ENCODE results near the gene CH25H. TPM values are rescaled to one million over a fixed set of nuclear protein-coding genes. Genes with fewer than 3 reads are reported as not detected.

The CH25H gene
- total and polyA plus RNA-seq, 10 of the 15 experiments (the other 5 are each of a cell fraction or from before 2014, with no cell fraction given), result not detected

DNA sequence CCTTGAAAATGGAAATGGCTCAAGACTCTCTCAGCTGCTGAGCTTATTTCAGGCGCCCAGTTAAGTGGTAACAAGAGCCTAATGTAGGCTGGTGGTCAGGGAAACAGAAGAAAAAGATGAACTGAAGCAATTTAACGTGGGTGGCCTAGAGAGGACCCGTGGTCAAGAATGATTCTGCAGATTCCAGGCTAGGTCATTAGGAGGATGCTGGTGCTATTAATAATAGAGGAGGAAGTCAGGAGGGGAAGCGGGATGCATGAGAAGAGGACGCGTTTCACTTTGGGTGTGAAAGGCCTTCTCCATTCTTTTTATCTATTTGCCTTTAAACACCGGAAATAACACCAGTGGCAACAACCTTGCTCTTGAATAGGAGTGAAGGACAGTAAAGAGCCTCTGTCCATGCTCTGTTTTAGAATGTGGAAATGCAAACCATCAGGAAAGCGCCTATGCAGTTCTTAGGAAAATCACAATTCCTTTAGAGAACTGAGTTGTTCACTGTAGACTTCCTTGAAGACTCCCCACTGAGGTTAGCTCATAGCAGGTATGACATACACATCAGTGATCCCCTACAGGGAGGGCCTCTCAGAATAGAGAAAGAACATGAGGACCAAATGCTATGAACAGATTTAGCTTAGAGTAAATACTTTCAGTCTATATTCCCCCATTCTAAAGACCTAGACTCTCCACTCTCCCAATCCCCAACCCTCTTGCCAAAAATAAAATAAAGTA is 35.9 kb upstream of the CH25H start:
- H3K27ac ChIP-seq (ENCODE audit: control insufficient read depth, insufficient read depth), result peak overlapping the region; percentile 62
- no peaks in the 10 kb centered on the region for H3K79me2 ChIP-seq (ENCODE audit: control insufficient read depth, insufficient read depth, low read length)
- H2AFZ ChIP-seq (ENCODE audit: control insufficient read depth, low read depth, low read length), result no peak overlapping the region
- no TSS peak for BruUV-seq (replicated peaks)
- peak overlapping the region; percentile 41; the same call in 1 of the 2 replicates for H3K4me3 ChIP-seq
- peaks cover 0 to 5% of the 10 kb centered on the region in 2 experiments; a peak in 1 of 4 replicates for H3K36me3 ChIP-seq (ENCODE audit: control insufficient read depth in 2 of 2, insufficient read depth in 2 of 2, low read length in 1 of 2)
- H3K4me2 ChIP-seq (ENCODE audit: control insufficient read depth, insufficient read depth), result peak overlapping the region; percentile 75
- in situ Hi-C loops (cut with MboI) (no loop called here), intact Hi-C loops (cut with micrococcal nuclease; ENCODE audit: unreplicated experiment) (no loop called here)
- FAIRE-seq (no peak), DNase-seq (ENCODE audit: low read depth, low spot score) (no peak), ATAC-seq (peak; percentile 63)
- RAD21 ChIA-PET (ENCODE audit: unreplicated experiment), result interaction anchor here (0.5 to 3.0 kb wide), 12 partner anchors 8 to 313 kb away, joined by 3 to 18 read pairs (median 4); partner anchors contain the start of genes FAS and LIPA
- H3K9ac ChIP-seq (ENCODE audit: control insufficient read depth, insufficient read depth, low read length), result no peak overlapping the region
- SMC1A ChIA-PET (ENCODE audit: uncharacterized antibody, unreplicated experiment), result interaction anchor here (0.5 to 5.2 kb wide), 12 partner anchors 8 to 660 kb away, joined by 3 to 46 read pairs (median 3); partner anchors contain the start of genes IFIT1 and RNLS
- H3K9me3 ChIP-seq (replicated peaks; ENCODE audit: control insufficient read depth, insufficient read depth, low read length), result no peaks in the 10 kb centered on the region
- CTCF ChIA-PET, result interaction anchor here (0.6 to 7.3 kb wide), 12 partner anchors 8 to 313 kb away, joined by 3 to 92 read pairs (median 4); partner anchors contain the start of gene LIPA
- WGBS (ENCODE audit: insufficient coverage, insufficient replicate concordance, low lambda C conversion rate, missing lambda C conversion rate), result 9% methylated on average over 8 of the region's 8 CpGs
- H3K27me3 ChIP-seq (replicated peaks in 1 of 2; ENCODE audit: control insufficient read depth in 2 of 2, insufficient read depth in 2 of 2, low read length in 1 of 2), result no peaks in the 10 kb centered on the region
- POLR2A ChIA-PET, result interaction anchor here (1.1 to 1.3 kb wide), 2 partner anchors 9 to 225 kb away, joined by 3 to 6 read pairs; partner anchors contain the start of gene LIPA
- peaks cover 43% of the 10 kb centered on the region for H3K4me1 ChIP-seq (ENCODE audit: control insufficient read depth, insufficient read depth, low read length)
- no peaks in the 10 kb centered on the region for H4K20me1 ChIP-seq (ENCODE audit: control insufficient read depth, insufficient read depth)
- TF ChIP-seq ZNF274 (IDR thresholded peaks at IDR 0.05; ENCODE audit: insufficient read depth, insufficient read length) (no peak), FOXM1 (IDR thresholded peaks at IDR 0.05; ENCODE audit: low read depth, low read length) (peak; percentile 38; the same call in 1 of the 2 replicates), MYB (IDR thresholded peaks at IDR 0.05; ENCODE audit: borderline replicate concordance, low read depth, low read length) (no peak), RUNX3 (IDR thresholded peaks at IDR 0.05; ENCODE audit: low read length) (peak; percentile 75), ESRRA (IDR thresholded peaks at IDR 0.05; ENCODE audit: low read length) (no peak), EED (IDR thresholded peaks at IDR 0.05; ENCODE audit: low read depth) (peak; percentile 79), FOS (IDR thresholded peaks at IDR 0.05; ENCODE audit: borderline replicate concordance, extremely low read depth, insufficient read length) (no peak), NFYB (IDR thresholded peaks at IDR 0.05; ENCODE audit: insufficient read depth, low read depth, low read length) (no peak), ZNF207 (IDR thresholded peaks at IDR 0.05; ENCODE audit: borderline replicate concordance) (no peak), SUPT20H (IDR thresholded peaks at IDR 0.05; ENCODE audit: borderline replicate concordance, control insufficient read depth, low read depth, low read length) (no peak), ZSCAN29 (IDR thresholded peaks at IDR 0.05) (no peak), POLR2AphosphoS2 (IDR thresholded peaks at IDR 0.05; ENCODE audit: low read depth, low read length) (no peak), SREBF2 (IDR thresholded peaks at IDR 0.05; ENCODE audit: low read length) (no peak), NBN (IDR thresholded peaks at IDR 0.05) (no peak), NFYA (IDR thresholded peaks at IDR 0.05; ENCODE audit: borderline replicate concordance, low read depth, low read length) (no peak)
- TF ChIP-seq, protein P1, sequence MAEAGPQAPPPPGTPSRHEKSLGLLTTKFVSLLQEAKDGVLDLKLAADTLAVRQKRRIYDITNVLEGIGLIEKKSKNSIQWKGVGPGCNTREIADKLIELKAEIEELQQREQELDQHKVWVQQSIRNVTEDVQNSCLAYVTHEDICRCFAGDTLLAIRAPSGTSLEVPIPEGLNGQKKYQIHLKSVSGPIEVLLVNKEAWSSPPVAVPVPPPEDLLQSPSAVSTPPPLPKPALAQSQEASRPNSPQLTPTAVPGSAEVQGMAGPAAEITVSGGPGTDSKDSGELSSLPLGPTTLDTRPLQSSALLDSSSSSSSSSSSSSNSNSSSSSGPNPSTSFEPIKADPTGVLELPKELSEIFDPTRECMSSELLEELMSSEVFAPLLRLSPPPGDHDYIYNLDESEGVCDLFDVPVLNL (IDR thresholded peaks at IDR 0.05; ENCODE audit: low read depth, low read length), result no peak
- TF ChIP-seq, protein P2, sequence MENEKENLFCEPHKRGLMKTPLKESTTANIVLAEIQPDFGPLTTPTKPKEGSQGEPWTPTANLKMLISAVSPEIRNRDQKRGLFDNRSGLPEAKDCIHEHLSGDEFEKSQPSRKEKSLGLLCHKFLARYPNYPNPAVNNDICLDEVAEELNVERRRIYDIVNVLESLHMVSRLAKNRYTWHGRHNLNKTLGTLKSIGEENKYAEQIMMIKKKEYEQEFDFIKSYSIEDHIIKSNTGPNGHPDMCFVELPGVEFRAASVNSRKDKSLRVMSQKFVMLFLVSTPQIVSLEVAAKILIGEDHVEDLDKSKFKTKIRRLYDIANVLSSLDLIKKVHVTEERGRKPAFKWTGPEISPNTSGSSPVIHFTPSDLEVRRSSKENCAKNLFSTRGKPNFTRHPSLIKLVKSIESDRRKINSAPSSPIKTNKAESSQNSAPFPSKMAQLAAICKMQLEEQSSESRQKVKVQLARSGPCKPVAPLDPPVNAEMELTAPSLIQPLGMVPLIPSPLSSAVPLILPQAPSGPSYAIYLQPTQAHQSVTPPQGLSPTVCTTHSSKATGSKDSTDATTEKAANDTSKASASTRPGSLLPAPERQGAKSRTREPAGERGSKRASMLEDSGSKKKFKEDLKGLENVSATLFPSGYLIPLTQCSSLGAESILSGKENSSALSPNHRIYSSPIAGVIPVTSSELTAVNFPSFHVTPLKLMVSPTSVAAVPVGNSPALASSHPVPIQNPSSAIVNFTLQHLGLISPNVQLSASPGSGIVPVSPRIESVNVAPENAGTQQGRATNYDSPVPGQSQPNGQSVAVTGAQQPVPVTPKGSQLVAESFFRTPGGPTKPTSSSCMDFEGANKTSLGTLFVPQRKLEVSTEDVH (IDR thresholded peaks at IDR 0.05; ENCODE audit: low read depth, partially characterized antibody), result no peak
- TF ChIP-seq, protein P3, sequence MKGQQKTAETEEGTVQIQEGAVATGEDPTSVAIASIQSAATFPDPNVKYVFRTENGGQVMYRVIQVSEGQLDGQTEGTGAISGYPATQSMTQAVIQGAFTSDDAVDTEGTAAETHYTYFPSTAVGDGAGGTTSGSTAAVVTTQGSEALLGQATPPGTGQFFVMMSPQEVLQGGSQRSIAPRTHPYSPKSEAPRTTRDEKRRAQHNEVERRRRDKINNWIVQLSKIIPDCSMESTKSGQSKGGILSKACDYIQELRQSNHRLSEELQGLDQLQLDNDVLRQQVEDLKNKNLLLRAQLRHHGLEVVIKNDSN (IDR thresholded peaks at IDR 0.05; ENCODE audit: borderline replicate concordance, extremely low read length, insufficient read depth, low read depth, low read length), result no peak
